ENCODE measurements around the gene PNMA6A.
"Not testable (repeated sequence)": the region's sequence is repeated elsewhere in the genome, so short reads cannot be mapped to it uniquely, and the experiment has no call there.

PNMA6A gene

DNA sequence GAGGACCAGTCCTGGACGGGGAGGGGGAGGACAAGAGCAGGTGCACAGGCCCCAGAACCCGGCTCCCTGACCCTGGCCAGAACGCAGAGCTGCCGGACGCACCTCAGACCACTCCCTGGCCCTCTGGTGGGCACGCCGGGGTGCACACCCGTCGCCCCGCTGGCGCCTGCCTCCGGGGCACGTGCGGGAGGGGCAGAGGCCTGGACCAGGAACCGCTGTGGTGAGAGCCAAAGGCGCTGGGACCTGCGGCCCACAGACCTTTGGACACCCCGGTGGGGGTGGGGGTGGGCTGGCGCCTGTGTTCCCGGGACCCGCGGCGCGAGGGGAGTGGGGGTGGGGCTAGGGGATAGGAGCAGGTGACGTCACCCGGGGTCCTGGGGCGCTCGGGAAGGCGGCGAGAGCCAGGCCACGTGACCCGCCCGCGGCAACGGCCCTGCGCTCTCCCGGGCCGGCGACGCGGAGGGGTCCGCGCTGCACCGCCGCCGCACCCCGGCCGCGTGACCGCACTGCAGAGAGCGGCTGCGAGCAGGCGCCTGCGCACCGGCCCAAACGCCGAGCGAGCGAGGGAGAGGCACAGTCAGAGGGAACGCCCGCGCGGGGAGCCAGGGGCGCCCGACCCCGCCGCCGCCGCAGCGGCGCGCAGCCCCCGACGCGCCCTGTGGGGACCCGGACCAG is at the start of gene PNMA6A:
PNMA6A (plus strand) TSS at position 546 of the 675 bp plus-strand sequence. CDS start 609 bp downstream, outside the sequence.
- not testable (repeated sequence) for DNase-seq

DNA sequence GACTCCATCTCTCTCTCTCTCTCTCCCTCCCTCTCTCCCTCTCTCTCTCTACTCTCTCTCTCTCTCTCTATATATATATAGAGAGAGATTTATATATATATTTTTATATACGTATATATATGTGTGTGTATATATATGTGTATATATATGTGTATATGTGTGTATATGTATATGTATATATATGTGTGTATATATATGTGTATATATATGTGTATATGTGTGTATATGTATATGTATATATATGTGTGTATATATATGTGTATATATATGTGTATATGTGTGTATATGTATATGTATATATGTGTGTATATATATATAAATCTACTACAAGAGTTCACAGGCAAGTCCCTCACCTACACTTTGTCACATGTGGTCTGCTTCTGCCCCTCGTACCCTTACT is 45.8 kb upstream of the PNMA6A start:
- DNase-seq: not testable (repeated sequence)

DNA sequence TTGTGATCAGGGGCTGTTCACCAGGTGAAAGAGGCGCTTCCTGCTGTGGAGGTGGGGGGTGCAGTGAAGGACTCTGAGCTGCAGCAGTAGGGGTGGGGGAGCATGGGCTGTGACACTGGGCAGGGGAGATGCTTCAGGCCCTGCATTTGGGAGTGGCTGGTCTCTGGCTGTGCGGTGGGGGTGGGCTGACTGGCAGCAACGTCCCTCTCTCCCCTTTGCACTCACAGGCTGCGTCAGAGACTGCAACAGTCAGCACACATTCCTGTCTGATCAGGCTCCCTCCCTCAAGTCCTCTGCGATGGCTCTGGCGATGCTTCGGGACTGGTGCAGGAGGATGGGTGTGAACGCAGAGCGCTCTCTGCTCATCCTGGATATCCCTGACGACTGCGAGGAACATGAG is 43.8 kb upstream of the PNMA6A start:
- DNase-seq: not testable (repeated sequence)

DNA sequence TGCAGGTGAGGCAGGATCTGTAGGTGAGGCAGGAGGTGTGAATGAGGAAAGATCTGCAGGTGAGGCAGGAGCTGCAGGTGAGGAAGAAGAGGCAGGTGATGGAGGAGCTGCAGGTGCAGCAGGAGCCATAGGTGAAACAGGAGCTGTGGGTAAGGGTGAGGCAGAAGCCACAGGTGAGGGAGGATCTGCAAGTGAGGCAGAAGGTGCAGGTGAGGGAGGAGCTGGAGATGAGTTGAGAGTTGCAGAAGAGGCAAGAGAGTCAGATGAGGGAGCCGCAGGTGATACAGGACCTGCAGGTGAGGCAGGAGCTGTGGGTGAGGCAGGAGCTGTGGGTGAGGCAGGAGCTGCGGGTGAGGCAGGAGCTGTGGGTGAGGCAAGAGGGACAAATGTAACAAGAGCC is 43.1 kb upstream of the PNMA6A start:
- DNase-seq: no peak

DNA sequence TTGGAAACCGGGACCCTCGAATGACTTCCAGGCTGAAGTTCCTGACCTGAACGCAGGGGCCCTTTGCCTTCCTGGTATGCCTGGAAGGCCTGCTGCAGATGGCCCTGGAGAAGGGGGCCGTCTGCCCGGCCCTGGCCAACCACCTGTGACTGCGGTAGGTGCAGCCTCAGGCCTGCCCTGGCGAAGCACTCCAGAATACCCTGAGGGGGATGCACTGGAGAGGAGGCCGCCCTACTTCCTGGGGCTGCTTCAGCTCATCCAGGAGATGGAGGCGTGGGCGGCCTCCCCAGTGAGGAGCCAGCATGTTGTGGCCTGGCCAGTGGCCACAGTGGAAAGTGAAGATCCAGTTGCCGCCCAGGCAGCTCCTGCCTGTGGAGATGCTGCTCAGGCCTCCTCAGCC is 42.4 kb upstream of the PNMA6A start:
- DNase-seq: no peak

DNA sequence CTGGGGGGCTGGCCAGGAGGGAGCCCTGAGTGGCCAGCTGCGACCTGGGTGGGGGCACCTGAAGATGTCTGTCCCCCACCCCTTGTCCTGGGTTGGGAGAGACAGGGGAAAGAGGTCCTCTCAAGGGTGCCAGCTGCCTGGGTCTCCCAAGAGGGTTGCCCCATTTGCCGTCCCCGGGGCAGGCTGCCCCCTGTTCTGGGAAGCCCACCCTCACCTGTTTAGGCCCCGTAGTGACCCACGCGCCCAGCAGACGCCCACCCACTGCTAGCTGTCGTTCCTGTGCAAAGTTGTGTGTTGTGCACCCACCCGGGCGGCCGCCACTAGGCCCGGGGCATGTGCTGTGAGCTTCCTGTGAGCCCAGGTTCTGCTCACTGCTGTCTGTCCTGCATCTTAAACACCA is 41.5 kb upstream of the PNMA6A start:
- no peak for DNase-seq

DNA sequence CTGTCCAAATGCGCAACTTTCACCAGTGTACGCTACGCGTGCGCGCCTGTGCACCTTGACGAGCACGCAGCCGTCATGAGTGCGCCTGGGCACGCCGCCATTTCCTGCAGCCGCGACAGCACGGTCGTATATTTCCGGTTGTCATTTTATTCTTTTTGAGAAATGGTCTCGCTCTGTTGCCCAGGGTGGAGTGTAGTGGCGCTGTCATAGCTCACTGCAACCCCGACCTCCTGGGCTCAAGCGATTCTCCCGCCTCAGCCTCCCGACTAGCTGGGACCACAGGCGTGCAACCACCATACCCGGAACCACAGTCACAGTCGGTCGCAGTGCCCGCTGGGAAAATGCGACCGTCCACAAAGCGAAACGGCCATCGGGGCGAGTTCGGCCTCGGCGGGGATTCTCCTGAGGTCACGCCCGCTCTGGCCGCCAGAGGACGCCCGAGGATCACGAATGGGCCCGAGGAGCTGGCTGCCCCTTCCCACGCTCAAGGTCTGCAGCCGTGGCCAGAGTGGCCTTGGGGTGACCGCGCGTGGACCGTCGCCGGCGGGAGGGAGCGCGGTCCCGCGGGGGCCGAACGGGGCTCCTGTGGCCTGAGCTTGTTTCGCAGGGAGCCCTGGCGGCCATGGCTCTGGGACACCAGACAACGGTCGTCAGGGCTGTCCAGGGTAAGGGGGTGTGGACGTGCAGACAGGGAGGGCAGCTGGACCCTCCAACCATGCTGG is 39.7 kb upstream of the PNMA6A start:
- peak; percentile 14 to 27 for DNase-seq

DNA sequence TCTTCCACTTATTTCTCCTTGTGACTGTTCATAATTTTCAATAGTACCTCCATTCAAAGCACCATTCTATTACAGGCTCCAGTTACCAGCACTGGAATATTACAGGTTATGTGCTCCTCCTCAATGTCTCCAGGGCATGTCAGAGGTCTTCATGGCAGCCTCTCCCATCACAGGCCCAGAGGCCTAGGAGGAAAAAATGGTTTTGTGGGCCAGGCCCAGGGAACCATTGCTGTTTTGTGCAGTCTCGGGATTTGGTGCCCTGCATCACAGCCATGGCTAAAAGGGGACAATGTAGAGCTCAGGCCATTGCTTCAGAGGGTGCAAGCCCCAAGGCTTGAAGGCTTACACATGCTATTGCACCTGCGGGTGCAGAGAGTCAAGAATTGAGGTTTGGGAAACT is 23.2 kb upstream of the PNMA6A start:
- DNase-seq: no peak

DNA sequence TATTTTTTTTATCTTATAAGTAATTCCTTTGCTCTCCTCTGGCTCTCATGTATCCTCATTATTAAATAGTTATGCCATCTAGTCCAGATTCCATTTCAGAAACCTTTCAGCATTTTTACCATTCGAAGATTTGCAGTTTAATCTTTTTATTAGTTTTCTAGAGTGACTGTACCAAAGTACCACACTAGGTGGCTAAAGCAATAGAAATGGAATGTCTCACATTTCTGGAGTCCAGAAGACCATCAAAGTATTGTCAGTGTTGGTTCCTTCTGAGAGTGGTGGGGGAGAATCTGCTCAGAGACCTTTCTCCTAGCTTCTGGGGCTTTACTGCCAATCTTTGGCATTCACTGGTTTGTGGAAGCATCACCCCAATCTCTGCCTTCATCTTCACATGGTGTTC is 19.7 kb upstream of the PNMA6A start:
- DNase-seq: no peak

DNA sequence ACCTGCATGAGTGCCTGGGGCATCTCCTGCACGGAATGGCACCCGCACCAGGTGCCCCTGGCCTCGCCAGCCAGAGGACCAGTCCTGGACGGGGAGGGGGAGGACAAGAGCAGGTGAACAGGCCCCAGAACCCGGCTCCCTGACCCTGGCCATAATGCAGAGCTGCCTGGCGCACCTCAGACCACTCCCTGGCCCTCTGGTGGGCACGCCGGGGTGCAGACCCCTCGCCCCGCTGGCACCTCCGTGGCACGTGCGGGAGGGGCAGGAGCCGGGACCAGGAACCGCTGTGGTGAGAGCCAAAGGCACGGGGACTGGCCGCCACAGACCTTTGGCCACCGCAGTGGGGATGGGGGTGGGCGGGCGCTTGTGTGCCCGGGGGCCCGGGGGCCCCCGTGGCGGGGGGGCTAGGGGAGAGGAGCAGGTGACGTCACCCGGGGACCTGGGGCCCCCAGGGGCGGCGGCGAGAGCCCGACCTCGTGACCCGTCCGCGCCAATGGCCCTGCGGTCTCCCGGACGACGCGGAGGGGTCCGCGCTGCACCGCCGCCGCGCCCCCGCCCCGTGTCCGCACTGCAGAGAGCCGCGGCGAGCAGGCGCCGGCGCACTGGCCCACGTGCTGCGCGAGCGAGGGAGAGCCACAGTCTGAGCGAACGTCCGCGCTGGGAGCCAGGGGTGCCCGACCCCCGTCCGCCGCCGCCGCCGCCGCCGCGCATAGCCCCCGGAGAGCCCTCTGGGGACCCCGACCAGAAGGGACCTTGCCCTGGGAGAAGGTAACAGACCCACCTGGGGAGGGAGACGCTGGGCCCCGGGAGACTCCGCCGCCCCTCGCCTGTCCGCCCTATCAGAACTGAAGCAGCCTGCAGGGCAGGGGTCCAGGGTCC is 16.1 kb upstream of the PNMA6A start, which contains the start of gene PNMA3:
PNMA3 (plus strand) TSS at position 600 of the 879 bp plus-strand sequence. CDS start 586 bp downstream, outside the sequence.
- DNase-seq: no peak

DNA sequence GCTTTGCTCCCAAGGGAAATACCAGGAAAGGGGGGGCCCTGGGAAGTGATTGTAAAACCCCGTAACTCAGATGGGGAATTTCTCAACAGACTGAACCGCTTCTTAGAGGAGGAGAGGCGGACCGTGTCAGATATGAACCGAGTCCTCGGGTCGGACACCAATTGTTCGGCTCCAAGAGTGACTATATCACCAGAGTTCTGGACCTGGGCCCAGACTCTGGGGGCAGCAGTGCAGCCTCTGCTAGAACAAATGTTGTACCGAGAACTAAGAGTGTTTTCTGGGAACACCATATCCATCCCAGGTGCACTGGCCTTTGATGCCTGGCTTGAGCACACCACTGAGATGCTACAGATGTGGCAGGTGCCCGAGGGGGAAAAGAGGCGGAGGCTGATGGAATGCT is 15.0 kb upstream of the PNMA6A start:
- no peak for DNase-seq

DNA sequence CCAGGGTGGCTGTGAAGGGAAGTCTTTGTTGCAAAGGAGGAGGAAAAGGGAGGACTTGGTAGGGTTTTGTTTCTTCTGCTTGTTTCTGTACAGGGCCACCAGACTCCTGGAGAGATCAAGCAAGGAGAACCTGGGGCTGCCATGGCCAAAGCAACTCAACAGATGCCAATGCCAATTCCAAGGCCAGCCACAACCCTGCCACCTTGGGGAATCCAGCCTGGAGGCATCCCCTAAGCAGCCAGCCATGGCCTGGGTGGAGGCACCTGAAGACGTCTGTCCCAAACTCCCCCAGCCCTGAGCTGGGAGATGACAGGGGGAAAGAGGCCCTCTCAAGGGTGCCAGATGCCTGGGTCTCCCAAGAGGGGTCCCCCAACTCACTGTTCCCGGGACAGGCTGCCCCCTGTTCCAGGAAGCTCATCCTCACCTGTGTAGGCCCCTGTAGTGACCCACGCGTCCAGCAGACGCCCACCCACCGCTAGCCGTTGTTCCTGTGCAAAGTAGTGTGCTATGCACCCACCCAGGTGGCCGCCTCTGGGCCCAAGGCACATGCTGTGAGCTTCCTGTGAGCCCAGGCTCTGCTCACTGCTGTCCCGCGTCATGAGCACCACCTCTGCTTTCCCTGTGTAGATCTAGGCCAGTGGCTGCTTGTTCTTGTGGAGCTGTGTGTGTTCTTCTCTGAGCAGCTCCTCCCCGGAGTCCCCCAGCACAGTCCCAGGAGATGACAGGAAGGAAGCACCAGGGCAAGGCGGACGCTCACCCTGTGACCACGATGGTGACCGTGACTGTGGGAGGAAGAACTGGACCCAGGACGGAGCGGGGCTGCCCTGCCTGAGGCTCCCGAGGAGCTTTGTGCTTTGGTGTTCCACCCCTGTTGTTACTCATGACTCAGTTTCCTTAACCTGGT is 12.8 kb upstream of the PNMA6A start:
- no peak for DNase-seq

DNA sequence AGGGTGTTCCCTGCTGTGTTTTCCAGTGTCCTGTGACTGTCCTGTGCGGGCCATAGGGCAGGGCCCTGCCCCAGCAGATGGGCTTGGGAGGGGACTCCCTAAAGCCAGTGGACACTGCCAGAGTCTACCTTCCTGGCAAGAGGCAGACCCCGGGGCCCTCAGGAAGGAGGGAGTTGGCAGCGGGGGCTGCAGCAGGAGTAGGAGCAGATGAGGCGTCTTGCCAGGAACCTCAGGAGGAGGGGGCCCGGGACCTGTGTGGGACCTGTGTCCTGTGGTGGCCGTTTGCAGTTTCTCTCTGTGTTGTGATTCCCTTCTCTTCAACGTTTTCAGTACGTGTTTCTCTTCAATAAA is 12.2 kb upstream of the PNMA6A start:
- no peak for DNase-seq

DNA sequence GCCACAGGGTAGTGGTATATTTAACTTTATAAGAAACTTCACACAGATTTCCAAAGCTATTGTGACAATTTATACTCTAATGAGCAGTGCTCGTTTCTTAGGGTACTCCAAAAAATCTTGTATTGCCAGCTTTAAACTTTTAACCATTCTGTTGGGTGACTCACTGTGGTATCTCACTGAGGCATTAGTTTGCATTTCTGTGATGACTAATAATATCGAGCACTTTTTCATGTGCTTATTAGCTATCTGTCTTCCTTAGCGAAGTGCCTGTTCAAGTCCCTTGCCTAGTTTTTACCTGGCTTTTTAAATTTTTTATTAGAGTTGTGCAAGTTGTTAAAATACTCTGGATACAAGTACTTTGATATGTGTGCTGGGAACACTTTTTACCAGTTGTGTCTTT is 10.5 kb upstream of the PNMA6A start:
- no peak for DNase-seq

DNA sequence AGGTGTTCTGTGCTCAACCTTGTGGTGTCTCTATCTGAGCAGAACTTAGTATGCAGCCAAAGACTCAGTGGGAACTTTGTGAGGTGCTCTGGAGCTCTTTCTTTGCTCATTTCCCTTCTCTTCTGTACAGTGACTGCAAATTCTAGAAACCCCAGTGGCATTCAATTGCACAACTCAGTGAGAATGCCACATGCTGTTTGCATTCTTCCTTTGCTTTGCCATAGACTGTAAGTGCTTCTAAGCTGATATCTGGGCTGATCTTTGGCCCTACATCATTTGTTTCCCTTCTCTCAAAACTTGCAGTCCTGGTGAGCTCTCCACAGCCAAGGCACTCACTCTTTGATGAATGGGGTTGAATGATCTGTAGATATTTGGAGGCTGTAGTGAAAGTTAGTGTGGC is 8.9 kb upstream of the PNMA6A start:
- no peak for DNase-seq

DNA sequence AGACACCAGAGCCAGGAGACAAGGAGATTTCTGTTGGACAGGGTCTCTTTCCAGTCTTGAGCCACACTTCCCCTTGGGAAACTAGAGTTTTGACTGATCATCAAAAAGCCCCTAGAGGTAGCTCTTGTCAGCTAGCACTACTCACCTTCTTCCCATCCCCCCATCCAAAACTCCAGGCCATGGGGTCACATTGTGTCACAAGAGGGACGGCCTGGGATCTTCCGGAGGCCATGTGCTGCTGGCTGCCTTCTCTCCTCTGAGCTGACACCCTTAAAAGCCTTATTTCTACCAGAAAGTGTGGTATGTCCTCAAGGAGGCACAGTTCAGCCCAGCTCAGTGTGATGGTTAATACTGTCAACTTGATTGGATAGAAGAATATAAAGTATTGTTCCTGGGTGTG is 8.2 kb upstream of the PNMA6A start:
- DNase-seq: no peak

DNA sequence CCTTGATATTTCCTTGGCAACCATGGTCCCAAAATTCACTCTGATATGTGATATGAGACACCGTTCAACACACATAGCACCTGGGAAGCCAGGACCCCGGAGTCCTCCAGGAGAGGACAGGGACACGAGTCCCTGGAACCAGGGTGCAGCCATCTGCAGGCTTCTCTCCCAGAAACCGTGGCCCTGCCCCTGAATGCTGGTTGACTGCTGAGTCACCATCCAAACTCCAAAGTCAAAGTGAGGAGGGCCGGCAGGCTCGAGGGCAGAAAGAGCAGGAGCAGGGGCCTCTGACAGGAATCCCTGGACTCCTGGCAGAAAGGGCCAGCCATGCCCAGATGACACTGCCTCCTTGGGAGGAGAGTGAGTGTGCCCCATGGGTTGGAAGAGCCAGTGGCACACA is 6.9 kb upstream of the PNMA6A start:
- no peak for DNase-seq

DNA sequence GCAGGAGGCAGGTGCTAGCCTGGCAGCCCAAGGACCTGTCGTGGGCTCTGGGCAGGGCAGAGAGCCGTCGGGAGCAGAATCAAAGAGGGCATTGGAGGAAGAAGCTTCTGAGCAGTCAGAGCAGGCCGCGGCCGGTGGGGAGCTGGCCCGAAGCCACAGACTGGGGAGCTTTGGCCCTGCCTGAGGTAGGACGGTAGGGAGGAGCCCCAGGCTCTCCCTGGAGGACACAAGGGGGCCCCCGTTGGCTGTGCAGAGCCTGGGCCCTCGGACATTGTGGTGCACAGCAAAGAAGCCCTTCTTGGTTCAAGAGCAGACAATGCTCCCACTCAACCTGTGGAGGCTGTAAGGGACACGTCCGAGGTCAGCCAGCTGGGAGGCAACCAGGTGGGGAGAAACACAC is 5.9 kb upstream of the PNMA6A start:
- DNase-seq: not testable (repeated sequence)

DNA sequence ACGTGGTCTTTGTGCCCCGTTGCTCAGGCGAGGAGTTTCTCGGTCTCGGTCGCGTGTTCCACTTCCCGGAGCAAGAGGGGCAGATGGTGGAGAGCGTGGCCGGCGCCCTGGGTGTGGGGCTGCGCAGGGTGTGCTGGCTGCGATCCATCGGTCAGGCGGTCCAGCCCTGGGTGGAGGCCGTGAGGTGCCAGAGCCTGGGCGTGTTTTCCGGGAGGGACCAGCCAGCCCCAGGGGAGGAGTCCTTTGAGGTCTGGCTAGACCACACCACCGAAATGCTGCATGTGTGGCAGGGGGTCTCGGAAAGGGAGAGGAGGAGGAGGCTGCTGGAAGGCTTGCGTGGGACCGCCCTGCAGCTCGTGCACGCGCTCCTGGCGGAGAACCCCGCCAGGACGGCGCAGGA is 1.1 kb downstream of the PNMA6A start:
- DNase-seq: not testable (repeated sequence)

DNA sequence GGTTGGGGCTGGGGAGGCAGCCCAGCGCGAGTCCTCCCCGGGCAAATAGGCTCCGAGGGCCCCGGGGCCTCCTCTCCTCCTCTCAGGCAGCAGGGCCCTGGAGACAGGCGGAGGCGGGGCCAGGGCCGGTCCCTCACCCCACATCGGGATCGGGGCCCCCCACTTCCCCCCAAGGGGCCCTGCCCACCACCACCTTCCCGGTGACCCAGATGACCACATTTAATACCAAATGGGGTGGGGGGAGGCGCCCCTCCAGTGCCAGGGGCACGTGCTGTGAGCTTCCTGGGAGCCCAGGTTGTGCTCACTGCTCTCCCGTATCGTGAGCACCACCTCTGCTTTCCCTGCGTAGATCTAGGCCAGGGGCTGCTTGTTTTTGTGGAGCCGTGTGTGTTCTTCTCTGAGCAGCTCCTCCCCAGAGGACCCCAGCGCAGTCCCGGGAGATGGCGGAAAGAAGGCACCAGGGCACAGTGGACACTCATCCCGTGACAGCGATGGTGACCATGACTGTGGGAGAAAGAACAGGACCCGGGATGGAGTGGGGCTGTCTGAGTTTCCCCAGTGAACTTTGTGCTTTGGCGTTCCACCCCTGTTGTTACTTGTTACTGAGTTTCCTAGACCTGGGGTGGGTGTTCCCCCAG is 2.1 kb downstream of the PNMA6A start:
- no peak for DNase-seq

DNA sequence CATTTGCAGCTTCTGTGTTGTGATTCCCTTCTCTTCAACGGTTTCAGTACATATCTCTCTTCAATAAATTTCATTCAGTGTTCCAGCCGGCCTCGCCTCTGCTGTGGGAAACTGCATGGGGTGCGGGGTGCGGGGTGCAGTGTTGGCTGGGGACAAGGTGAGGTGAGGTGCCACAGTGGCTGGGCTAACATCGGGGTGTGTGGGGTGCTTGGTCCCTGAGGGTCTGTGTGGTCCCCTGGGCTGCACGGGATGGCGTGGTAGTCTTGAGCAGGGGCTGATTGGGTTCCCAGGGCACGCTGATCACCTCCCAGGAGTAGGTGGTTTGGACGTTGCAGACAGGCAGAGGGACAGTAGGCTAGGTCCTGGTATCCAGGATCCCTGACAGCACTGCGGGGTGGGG is 2.7 kb downstream of the PNMA6A start:
- DNase-seq: no peak

DNA sequence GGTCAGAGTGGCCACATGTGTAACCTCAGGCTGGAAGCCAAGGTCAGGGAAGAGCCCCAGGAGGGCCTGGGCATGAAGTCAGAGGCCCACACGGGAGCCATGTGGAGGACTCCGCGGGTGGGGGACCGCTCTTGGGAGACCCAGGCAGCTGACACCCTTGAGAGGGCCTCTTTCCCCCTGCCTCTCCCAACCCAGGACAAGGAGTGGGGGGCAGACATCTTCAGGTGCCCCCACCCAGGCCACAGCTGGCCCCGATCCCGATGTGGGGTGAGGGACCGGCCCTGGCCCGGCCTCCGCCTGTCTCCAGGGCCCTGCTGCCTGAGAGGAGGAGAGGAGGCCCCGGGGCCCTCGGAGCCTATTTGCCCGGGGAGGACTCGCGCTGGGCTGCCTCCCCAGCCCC is 3.1 kb downstream of the PNMA6A start:
- DNase-seq: no peak
